HEK293T (cell line): ENCODE measurements around the gene PCBP1.

Source experiments
- BHLHE40 ChIP-seq: fragments of 450-650 bp; IDR thresholded peaks from 2 replicates; pipeline ENCODE4 v1.6.1; 2016; ENCODE audit warnings: mild to moderate bottlenecking, moderate library complexity, borderline replicate concordance
- FOXA1 ChIP-seq: fragments of 450-650 bp; IDR thresholded peaks from 2 replicates; pipeline ENCODE4 v1.6.1; 2016; ENCODE audit warnings: mild to moderate bottlenecking

- TF ChIP-seq BHLHE40 (no peak), FOXA1 (no peak)
Observed at GRCh38 chr2:70095720-70096670, 8.7 kb downstream of the PCBP1 start.
